C4-2B (cell line): ENCODE results near the gene TACC3.

Experiments used
- H3K27ac ChIP-seq: fragments of 450-650 bp; 2 replicates; pipeline ENCODE4 v1.5.1; 2017
- ZFX ChIP-seq: fragments of 450-650 bp; IDR thresholded peaks from 2 replicates; pipeline ENCODE4 v1.6.1; 2017
- TF ChIP-seq, protein P1 (sequence below): fragments of 450-650 bp; conservative IDR thresholded peaks from 2 replicates; pipeline ENCODE4 v1.5.1; 2017; ENCODE audit warnings: mild to moderate bottlenecking

TACC3 gene

DNA sequence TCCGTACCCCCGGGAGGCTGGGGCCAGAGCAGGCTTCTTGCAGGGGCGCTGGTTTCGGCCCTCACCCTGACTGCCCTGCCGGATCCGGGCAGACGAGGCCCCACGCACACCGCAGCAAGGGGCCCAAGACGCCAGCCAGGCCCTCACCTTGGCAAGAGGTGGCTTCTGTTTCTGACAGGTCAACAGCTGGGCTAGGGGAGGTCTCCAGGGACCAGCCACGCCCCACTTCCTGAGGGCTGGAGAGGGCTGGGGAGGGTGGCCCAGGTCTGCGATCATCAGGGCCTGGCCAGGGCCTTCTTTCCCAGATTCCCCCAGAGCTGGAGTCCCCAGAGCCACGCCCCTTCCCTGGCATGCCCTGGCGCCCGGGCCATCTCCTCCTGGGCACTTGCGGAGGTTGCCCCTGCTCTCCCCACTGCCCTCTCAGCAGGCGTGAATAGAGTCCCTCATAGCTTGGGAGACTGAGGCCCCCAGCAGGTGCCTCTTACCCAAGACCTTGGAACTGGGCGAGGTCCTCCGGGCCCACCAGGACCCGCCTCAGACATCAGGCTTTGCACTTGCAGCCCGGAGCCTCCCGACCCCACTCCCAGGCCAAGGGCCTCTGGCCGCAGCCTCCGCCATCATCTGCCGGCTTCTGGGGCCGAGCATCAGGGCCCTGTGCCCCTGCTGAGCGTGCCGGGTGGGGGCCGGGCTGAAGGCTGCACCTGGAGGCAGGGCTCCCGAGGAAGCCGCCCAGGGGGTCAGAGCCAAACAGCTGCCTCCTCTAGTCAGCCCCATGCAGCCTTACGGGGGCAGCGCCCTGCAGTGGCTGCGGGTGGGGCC is 65.4 kb downstream of the TACC3 start:
- H3K27ac ChIP-seq = no peak overlapping the region
- TF ChIP-seq, protein P1, sequence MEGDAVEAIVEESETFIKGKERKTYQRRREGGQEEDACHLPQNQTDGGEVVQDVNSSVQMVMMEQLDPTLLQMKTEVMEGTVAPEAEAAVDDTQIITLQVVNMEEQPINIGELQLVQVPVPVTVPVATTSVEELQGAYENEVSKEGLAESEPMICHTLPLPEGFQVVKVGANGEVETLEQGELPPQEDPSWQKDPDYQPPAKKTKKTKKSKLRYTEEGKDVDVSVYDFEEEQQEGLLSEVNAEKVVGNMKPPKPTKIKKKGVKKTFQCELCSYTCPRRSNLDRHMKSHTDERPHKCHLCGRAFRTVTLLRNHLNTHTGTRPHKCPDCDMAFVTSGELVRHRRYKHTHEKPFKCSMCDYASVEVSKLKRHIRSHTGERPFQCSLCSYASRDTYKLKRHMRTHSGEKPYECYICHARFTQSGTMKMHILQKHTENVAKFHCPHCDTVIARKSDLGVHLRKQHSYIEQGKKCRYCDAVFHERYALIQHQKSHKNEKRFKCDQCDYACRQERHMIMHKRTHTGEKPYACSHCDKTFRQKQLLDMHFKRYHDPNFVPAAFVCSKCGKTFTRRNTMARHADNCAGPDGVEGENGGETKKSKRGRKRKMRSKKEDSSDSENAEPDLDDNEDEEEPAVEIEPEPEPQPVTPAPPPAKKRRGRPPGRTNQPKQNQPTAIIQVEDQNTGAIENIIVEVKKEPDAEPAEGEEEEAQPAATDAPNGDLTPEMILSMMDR = no peak
- no peak for TF ChIP-seq ZFX

DNA sequence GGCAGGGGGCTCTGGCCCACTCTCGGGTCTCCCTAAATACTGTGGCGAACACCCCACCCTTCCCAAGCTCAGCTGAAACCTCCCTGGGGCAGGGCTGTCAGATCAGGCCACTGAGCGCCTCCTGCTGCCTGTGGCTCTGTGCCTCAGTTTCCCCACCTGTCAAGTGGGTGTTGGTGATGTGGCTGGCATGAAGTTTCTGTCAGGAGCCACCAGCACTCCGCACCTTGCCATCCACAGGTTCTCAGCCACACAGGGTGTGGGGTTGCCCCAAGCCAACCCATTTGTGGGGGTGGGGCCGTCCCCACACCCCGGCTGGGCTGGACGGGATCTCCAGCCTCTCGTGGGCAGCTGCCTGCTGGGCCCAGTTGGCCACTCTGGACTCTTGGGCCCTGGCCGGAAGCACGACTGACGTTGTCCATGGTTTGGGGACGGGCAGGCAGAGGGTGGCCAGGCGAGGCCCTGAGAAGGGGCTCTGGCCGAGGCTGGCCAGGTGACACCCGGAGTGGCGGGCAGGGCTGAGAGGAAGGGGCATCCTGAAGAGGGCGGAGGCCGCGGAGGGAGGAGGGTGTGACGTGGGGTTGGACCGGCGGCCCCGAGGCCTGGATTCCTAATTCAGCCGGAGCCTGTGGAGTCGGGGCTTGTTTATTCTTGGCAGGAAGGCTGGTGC is 66.2 kb downstream of the TACC3 start:
- TF ChIP-seq ZFX = no peak
- TF ChIP-seq, protein P1 = no peak
- H3K27ac ChIP-seq = no peak overlapping the region

DNA sequence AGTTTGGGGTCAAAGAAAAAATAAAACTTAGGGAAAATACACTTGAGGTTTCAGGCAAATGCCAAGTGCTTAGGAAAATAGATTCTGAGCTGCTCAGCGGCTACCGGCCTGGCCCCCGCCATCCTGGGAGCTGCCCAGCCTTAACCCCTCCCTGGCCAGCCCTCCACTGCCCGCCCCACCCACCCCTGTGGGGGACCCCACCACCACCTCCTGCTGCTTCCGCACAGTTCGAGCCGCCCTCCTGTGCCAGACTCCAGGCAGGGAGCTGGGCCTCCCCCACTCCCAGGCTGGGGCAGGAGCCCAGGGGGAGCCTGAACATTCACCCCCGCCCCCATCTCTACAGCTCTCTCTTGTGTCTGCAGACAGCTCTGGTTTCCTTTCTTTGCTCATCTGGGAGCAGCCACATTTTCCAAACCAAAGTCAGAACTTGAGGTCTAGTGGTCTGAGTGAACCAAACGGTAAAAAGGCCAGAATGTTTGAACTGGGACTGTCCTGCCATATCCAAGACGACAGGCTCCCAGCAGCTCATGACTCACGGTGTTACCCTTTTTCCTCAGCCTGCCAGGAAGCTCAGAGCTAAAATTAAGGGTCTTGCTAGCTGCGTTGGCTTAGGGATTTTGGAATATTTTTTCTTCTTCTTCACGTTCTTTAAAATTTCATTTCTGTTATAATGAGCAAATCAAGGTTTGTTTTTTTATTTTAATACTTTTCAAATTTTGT is 67.1 kb downstream of the TACC3 start:
- TF ChIP-seq, protein P1 = no peak
- no peak for TF ChIP-seq ZFX

DNA sequence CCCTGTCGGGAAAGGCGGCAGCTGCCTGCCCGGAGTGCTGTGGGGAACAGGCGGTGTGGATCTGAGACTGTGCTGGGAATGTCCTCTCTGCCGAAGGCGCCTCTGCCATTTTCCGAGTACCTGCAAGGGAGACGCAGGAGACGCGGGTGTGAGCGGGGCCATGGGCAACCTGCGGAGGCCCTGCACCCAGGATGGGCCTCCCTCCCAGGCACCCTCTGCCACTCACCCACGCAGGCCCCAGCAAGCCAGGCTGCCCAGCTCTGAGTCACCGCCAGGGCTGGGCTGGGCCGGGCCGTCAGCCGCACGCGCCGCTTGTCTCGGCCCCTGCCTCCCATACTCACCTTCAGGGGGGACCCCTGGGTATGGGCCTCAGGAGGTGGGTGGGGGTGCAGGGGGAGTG is 68.2 kb downstream of the TACC3 start:
- no peak overlapping the region for H3K27ac ChIP-seq
- TF ChIP-seq, protein P1 = no peak
- no peak for TF ChIP-seq ZFX

More for the DNA sequence above, 67.1 kb downstream of the TACC3 start:
- H3K27ac ChIP-seq = no peak overlapping the region

DNA sequence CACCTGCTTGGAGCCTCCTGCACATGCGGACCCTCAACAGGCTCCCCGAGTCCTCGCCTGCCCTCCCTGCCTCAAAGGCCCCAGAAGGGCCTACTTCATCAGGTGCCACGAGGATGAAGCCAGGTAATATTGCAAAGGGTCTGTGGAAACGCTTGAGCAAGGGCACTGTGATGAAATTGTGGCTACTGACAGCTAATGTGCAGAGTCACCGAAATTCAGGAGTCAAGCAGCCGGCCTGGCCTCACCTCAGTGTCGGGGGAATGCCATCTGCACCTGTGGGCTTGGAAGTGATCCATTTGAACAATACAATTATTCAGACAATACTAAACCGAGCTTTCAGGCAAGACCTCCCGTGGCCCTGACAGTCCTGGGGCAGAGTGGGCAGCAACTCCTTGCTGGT is 68.7 kb downstream of the TACC3 start:
- H3K27ac ChIP-seq = no peak overlapping the region
- no peak for TF ChIP-seq ZFX
- TF ChIP-seq, protein P1 = no peak

DNA sequence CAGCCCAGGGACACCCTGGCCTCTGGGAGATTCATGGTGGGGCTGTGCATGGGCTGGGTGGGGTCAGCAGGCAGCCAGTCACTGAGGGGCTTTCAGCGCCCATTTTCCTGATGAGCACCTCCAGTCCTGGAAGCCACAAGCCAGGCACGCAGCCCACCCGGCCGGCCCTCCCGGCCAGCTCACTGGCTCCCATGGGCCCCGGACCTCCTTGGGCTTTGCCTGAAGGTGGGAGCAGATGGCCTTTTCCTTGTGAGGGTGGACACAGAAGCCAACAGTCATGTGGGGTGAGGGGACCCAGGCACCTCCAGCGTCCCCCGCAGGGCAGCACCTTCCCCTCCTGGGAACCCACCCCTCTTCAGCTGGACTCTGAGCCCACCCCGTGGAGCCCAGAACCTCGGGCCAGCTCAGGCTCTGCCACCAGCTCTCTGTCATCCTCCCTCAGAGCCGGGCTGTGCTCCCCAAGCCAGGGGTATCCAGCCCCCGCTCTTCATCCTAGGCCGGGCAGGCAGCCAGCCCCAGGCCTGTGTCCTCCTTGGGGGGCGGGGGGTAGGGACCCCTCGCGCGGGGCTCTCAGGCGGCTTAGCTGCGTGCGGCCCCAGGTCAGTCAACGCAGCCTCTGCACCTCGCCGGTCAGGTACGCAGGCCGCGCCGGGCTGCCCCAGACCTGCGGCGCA is 71.0 kb downstream of the TACC3 start:
- H3K27ac ChIP-seq = no peak overlapping the region
- TF ChIP-seq ZFX = no peak
- TF ChIP-seq, protein P1 = no peak
